GM21381 (cell line): ENCODE data around the gene MYO5B.
"Not testable (repeated sequence)": the region's sequence is repeated elsewhere in the genome, so short reads cannot be mapped to it uniquely, and the experiment has no call there.

ENCODE experiments used
- ATAC-seq: cut with Tn5 transposase; IDR thresholded peaks from one replicate; pipeline ENCODE4 v1.9.1; 2021; ENCODE audit warnings: mild to moderate bottlenecking, moderate library complexity; ENCODE audit not compliant: unreplicated experiment

The MYO5B gene

DNA sequence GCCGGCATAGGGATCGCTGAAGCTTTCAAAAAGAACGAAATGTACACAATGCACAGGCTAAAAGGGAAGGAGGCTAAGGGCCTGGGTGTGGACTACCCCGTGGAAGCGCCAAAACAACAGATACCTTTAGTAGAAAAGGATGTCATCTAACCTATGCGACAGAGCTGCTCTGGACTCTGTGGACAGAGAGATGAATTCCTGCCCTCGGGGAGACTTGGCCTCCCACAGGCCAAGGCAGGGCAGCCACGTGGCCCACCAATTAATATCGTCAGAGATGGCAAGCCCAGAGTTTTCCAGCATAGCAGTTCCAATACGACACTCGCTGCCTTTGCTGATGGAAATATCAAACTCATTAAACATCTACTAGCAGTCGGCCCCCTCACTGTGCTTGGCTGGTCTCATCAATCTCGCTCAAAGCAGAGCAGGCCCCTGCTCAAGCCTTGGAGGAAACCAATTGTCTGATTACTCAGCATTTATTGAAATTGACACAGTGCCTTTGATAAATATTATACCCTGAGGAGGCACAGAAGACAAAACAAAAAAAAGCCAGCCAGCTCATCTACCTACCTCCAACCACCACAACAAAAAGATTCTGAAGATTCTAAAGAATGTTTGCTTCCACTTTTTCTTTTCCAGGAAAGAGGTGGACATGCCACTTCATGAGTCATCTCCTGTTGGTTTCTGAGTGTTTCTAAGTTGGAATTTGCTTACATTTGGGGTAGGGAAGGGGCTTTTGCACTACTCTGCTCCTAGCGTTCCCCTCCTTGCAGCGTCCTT is 302.6 kb downstream of the MYO5B start:
- ATAC-seq: no peak

DNA sequence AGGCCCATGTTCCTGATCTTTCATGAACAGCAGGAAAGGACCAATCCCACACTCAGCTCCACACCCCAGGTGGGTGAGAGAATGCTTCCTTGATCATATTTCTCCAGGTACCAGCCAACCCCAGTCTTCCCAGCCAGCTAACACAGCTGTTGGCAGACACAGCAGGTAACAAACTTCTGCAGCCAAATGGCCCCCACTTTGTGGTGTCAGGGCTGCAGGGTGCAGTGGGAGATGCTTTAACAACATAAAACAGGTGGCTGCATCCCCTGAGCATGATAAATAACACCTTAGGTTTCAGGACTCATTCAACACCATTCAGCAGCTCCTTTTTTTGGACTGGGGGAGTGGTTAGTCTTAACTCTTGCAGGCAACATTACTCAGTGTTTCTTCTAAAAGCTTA is 304.9 kb downstream of the MYO5B start:
- no peak for ATAC-seq

DNA sequence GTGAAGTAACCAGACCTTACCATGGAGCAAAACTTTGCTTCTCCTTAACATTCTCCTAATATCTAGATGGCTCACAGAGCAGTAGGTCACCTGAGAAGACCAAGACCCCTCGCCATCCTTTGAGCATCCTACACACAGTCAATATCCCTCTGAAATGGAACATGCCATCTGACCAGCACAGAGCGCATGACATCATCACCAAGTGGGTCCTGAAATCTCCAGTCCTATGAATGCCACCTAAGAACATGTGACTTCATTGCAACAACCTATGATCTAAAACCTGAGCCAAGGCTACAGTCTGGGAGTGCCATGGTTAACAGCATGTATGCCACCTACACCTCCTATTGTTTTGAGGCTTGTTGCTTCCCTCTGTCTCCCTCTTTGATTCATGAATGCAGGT is 305.4 kb downstream of the MYO5B start:
- not testable (repeated sequence) for ATAC-seq

DNA sequence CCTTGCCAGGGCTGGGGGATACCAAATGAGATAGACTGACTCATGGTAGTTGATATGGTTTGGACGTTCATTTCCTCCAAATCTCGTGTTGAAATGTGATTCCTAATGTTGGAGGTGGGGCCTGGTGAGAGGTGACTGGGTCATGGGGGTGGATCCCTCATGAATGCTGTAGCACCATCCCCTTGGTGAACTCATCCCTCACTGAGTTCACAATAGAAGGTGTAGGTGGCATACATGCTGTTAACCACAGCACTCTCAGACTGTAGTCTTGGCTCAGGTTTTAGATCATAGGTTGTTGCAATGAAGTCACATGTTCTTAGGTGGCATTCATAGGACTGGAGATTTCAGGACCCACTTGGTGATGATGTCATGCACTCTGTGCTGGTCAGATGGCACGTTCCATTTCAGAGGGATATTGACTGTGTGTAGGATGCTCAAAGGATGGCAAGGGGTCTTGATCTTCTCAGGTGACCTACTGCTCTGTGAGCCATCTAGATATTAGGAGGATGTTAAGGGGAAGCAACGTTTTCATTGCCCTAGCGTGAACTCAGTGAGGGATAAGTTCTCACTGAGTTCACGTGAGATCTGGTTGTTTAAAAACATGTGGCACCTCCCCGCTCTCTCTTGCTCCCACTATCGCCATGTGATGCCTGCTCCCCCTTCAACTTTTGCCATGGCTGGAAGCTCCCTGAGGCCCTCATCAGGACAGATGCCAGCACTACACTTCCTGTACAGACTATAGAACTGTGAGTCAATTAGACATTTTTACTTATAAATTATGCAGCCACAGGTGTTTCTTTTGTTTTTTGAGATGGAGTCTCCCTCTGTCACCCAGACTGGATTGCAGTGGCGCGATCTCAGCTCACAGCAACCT is 307.8 kb downstream of the MYO5B start:
- ATAC-seq: no peak

DNA sequence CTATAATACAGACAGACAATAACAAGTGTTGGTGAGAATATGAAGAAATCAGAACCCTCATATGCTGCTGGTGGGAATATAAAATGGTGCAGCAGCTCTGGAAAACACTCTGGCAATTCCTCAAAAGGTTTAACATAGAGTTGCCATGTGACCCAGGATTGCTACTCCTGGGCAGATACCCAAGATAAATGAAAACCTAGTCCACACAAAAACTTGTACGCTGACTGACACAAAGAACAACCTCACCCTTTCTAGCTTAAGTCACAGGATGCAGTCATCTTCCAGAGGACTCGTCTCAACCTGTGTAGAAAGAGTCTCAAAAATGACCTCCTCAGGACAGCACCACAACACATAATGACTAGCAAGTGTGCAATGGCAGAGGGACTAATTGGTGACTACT is 310.0 kb downstream of the MYO5B start:
- no peak for ATAC-seq

DNA sequence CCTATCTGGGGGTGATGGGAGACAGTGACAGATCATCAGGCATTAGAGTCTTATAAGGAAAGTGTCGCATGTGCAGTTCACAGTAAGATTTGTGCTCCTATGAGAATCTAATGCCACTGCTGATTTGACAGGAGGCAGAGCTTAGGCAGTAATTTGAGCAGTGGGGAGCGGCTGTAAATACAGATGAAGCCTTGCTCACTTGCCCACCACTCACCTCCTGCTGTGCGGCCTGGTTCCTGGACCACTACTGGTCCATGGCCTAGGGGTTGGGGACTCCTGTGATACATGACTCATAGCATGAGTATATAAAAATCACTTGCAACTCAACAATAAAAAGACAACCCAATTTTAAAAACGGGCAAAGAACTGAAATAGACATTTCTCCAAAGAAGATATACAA is 310.5 kb downstream of the MYO5B start:
- ATAC-seq: no peak

DNA sequence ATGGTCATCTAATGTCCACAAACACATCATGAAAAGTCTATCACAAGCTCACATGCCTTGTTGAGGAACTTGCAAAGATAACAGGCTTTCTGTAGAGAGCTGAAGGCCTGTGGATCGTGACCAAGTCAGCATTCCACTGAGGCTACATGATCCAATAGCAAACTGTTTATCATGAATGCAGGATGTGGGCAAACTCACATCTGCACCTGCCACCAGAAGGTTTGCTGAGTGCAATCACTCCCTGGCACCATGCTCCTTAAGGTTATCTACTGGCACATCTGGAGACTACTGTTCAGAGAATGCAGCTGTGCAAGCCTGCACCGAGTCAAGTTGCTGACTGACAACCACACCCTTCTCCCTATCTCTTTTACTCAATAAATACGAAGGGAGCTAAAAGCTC is 314.3 kb downstream of the MYO5B start:
- no peak for ATAC-seq

DNA sequence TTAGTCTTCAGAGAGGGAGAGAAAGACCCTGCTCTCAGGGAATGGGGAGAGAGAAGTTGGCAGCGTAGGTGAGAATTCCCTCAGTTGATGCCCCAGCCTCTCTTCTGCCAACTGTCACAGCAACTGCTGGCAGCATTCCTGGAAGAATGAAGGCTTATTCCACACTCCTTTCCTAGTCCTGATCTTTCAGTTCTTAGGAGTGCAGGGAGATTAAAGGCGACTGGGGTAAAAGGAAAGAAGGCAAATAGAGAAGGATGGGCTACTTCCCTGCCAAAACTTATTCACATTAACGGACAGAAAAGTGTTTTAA is 315.7 kb downstream of the MYO5B start:
- ATAC-seq: no peak

DNA sequence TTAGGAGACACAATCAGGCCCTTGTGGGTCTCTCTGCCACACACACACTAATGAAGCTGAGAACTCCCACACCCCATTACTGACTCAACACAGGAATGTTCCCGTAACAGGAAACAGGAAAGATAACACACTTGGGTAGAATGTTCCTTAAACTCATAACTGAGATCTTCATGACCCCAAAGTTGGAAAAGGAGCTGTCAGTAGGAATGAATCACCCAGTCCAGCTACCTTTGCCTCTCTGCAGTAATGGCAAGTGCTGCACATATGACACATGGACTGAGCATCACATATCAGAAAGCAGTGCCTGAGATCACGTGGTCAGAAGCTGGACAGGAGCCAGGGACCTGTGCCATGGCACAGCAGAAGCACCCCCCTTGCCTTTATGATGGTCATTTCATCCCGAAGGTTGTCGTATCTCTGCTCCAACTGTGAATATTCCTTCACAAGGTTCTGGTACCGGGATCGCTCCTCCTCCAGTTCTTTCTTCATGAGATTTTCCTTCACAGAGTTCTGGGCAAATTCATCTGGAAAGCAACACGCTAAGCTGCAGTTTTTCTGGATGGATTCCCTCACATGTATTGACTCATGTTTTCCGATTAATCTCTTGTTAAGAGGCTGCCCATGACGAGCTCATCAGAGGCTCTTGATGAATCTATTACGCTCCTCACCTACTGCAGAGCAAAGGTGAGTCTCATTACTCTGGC is 316.2 kb downstream of the MYO5B start:
- no peak for ATAC-seq

DNA sequence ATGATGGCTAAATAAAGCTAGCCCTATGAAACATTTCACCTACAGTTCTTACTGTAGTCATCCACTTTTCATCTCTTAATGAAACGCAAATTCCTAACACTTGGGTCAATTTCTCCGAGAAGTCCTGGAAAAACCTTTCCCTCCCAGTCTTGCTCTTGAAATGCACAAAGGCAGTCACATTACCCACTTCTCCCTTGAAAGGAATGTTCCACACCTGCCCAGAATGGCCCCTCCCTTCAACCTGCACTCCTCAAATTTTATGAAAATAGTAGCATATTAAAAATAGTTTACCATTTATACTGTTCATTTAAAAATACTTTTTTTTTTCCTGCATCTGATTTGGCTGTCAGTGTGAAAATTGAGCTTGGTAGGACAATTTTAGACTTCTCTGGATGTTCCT is 316.9 kb downstream of the MYO5B start:
- ATAC-seq: no peak

DNA sequence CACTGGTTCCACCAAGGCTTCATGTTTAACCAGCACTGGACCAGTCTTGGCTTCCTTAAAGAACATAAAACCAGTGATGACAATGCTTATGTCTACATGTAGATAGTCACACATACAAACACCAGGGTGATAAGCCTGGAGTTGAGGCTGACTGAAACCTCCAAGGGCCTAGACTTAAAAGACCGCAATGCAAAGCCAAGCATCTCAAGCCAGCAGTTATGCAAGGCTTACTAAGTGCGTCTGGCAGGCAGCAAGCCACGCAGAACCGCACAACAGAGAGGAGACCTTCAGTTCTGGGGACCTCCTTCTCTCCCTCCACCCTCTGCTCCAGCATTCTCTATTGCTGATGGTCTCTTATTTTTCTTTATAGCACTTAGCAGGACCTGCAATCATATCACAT is 318.4 kb downstream of the MYO5B start:
- no peak for ATAC-seq

DNA sequence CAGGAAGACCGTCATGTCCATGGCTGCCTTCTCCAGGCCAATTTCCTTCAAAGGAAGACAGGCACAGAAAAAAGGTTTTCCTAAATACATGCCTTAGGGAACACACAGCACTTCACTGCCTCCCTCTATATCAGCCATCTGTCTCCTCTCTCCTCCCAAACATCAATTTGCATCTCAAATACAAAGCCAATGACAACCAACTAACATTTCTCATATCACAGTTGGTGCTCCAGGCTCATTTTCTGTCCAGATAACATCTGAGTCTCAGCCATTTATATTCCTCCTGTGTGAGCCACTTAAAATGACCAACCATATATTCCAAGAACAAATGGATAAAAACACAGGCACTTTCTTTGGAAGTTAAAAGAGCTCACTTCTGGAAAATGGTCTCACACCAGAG is 319.2 kb downstream of the MYO5B start:
- no peak for ATAC-seq

DNA sequence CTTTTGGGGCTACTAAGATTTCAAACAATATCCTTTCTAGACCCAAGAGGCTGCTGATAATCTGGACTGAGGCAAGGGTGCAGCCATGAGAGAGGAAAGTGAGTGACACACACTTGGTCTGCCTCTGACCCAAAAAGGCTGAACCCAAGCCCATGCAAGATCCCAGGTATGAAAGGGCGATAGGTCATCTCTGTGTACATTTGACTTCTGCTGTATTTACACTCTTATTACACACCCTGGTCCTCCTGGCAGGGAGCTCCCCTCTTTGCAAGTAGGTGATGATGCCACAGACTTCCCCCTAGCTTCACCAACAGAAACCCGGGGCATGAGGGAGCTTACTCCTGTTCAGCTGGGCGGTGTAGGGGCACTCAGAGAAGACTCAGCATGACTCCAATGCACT is 319.8 kb downstream of the MYO5B start:
- no peak for ATAC-seq

DNA sequence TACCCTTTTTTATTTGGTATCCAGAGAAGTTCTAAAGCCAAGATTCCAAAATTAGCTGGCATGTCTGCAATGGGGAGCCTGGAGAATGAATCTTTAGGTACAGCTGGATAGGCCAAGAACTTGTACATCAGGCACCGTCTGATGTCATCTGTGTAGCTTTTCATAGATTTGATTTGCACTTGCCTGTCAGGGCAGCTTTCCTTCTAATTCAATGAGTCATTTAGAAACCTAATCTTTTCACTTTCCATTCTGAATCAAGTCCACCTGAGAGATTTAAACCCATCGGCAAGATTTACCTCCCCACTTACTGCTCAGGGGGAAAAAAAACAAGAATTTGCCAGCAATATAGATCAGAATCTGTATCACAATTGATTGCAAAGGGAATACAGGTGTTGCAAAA is 320.7 kb downstream of the MYO5B start:
- ATAC-seq: no peak

DNA sequence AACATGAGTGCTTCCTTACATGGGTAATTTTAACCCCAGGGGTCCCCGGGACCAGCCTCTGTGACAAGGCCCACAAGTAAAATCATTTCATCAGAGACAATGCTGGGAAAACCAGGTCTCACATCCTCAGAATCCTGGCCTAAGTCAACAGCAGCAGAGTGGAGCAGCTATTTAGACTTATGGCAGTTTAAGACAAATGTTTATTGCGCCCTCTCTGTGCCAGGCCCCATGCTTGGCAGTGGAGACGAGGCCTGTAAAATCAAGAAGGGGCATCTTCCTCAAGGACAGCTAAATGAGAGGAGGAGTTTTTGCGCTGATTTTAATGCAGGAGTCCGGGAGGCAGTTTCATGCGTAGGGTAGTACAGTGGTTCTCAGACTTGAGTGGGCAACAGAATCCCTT is 325.6 kb downstream of the MYO5B start:
- no peak for ATAC-seq

DNA sequence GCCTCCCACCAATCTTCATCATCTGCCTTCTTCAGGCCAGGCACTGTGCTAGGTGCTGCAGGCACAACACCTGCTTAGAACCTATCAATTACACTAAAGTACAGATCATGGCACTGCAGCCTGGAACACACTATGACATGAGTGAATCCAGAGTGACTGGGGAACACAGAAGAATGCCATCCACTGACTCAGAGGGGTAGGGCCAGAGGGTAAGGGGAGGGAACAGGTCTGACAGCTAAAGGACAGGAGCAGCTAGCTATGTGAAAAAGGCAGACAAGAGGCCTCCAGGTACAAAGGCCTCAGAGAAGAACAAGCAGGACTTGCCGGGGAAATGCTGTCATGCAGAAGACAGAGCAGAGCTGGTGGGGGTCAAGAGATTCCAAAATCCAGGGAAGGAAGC is 328.3 kb downstream of the MYO5B start:
- no peak for ATAC-seq

DNA sequence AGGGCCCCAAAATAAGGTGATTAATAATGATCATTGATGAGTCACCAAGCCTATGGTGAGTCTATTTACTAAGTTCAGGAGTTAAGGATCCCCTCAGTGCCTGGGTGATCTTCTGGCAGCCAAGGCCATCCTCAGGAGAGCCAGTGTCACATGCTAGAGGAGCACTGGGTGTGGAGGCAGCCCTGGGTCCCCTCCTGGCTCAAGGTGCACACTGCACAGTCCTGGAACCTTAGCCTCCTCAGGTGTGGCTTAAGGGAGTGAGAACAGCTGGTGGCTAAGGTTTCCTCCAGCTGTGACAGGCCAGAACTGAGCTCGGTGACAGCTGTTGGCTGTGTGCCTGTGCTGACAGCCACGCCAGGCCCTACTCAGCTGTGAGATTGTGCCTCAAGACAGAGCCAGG is 329.5 kb downstream of the MYO5B start:
- no peak for ATAC-seq

DNA sequence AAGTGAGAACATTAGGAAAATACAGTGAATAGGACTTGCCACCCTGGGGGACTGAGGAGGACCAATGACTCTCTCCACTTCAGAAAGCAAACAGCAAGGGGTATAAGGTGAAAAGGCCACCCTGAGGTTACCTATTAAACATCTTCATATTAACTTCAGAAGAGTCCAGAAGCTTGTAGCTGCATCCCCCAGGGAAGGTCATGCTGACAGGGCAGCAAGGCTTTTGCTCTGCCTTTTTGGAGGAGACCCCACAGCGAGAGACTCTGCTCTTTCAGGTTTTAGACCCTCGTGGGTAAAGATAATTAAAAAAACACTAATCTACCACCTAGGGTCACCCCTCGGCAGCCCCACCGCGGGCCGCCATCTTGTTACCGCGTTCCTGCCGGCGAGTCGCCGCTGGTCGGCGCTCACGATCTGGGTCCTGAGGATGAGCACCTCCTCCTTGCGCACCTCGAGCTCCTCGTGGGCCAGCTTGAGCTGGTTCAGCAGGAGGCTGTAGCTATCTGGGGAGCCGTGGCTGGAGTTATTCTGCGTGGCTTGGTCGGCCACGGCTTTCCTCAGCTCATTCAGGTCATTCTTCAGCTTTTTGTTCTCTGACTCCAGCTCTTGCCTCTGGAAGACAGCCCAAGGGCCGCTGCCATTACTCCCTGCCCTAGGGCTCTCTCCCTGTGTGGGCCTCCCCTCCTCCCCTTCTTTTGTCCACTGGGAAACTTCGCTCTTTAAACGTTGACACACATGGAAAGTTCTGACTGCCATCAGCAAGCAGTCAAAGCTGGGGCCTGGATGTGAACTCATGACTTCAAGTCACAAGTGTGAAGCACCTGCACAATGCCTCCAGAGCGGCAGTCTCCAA is 331.0 kb downstream of the MYO5B start:
- no peak for ATAC-seq

DNA sequence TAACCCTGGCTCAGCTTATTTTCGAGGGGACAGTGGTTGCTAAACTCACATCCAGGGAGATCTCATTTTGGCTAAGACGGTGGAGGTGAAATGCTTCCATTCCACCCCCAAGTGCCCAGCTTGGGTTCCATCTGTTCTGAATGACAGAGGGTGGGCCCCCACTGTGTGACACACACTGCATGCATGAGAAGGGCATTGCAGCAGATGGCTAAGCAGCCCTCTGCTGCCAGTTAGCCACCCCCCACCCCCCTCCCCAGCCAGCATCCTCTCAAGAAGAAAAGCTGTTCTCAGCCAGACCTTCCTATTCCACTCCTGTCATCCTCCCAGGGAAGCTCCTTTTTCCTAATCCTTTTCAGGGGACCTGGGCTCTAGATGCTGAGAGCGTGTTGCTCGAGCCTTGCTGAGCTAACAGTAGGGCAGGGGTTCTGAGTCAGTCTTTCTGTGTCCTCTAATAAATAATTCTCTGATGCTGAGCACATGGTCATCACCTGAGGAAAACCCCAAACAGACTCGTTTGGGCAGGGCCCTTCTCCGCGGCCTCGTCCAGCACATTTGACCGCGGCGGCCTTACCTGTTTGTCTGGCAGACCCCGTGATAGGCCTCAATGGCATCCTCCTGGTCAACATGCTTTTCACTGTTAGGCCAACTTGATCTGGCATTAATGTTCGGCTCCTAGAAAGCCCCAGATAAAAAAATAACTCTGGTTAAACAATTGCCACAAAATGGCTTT is 332.1 kb downstream of the MYO5B start:
- ATAC-seq: no peak

DNA sequence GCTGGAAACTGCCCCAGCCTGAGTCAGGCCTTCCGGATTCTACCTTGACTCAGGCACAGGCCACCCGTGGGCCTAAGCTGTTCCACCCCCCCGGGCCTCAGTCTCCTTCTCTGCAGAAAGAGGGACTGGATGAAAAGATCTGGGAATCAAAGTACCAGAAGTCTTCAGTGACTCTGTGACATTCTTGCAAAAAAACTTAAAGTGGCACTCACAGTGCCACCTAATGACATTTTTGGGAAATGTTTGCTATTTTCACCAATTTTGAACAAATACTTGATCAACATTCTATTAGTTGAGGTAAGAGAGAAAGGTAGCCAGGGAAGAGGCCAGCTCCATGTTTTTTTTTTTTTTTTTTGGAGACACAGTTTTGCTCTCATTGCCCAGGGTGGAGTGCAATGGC is 333.3 kb downstream of the MYO5B start:
- no peak for ATAC-seq
